ENCODE data around the gene C7orf25. TPM values are rescaled to one million over a fixed set of nuclear protein-coding genes. Genes with fewer than 3 reads are reported as not detected.

The C7orf25 gene
- total RNA-seq, 2 experiments from 2014 or later: 6.0 to 8.1 TPM

- Mint-ChIP-seq H3K27ac (no peak overlapping the region), H3K36me3 (peaks cover 48% of the 10 kb centered on the region), H3K4me3 (no peak overlapping the region), H3K4me1 (peaks cover 21% of the 10 kb centered on the region), H3K9me3 (no peaks in the 10 kb centered on the region), H3K27me3 (no peaks in the 10 kb centered on the region)
- ATAC-seq (ENCODE audit: low read depth) (no peak), DNase-seq (no peak)
- POLR2A ChIA-PET: interaction anchor here (0.5 to 0.7 kb wide), 2 partner anchors 10 to 32 kb away, joined by 4 to 5 read pairs; partner anchors contain the start of gene MRPL32
These were observed 10.3 kb upstream of the C7orf25 start for GRCh38 chr7:42922017-42922753.

GRCh38 chr7:42915356-42915755, 3.5 kb upstream of the C7orf25 start:
- Mint-ChIP-seq H3K27ac (no peak overlapping the region), H3K36me3 (peaks cover 40% of the 10 kb centered on the region), H3K9me3 (no peaks in the 10 kb centered on the region), H3K27me3 (no peaks in the 10 kb centered on the region), H3K4me1 (peaks cover 44% of the 10 kb centered on the region), H3K4me3 (no peak overlapping the region)
- ATAC-seq (ENCODE audit: low read depth) (no peak), DNase-seq (no peak)
- POLR2A ChIA-PET: interaction anchor here (4.2 kb wide), 1 partner anchor 17 kb away, joined by 33 read pairs; the partner anchor contains the start of genes MRPL32 and PSMA2

GRCh38 chr7:42914421-42915045, 2.7 kb upstream of the C7orf25 start:
- no peak for DNase-seq
- Mint-ChIP-seq H3K27ac (peak overlapping the region; percentile 94), H3K36me3 (peaks cover 38% of the 10 kb centered on the region), H3K9me3 (no peaks in the 10 kb centered on the region), H3K4me3 (peak overlapping the region; percentile 68), H3K27me3 (no peaks in the 10 kb centered on the region), H3K4me1 (peaks cover 44% of the 10 kb centered on the region)
- ATAC-seq (ENCODE audit: low read depth): no peak
- POLR2A ChIA-PET: interaction anchor here (0.7 to 4.2 kb wide), 3 partner anchors 10 to 18 kb away, joined by 3 to 33 read pairs (median 3); partner anchors contain the start of genes MRPL32 and PSMA2

GRCh38 chr7:42914009-42914408, 2.1 kb upstream of the C7orf25 start:
- Mint-ChIP-seq H3K36me3 (peaks cover 35% of the 10 kb centered on the region), H3K27ac (peak overlapping the region; percentile 94), H3K9me3 (no peaks in the 10 kb centered on the region), H3K4me1 (peaks cover 44% of the 10 kb centered on the region), H3K27me3 (no peaks in the 10 kb centered on the region), H3K4me3 (peak overlapping the region; percentile 68)
- POLR2A ChIA-PET: interaction anchor here (1.0 to 4.2 kb wide), 4 partner anchors 13 to 25 kb away, joined by 3 to 33 read pairs (median 8); partner anchors contain the start of genes MRPL32 and PSMA2
- ATAC-seq (ENCODE audit: low read depth) (no peak), DNase-seq (no peak)

GRCh38 chr7:42913591-42913990, 1.7 kb upstream of the C7orf25 start:
- Mint-ChIP-seq H3K4me1 (peaks cover 47% of the 10 kb centered on the region), H3K36me3 (peaks cover 36% of the 10 kb centered on the region), H3K27ac (peak overlapping the region; percentile 94), H3K4me3 (peak overlapping the region; percentile 68), H3K9me3 (no peaks in the 10 kb centered on the region), H3K27me3 (no peaks in the 10 kb centered on the region)
- POLR2A ChIA-PET: interaction anchor here (1.0 to 4.2 kb wide), 4 partner anchors 13 to 24 kb away, joined by 3 to 33 read pairs (median 8); partner anchors contain the start of genes MRPL32 and PSMA2
- no peak for DNase-seq
- peak; percentile 19 for ATAC-seq (ENCODE audit: low read depth)

GRCh38 chr7:42910306-42910705, 1.6 kb downstream of the C7orf25 start:
- no peak overlapping the region for H3K4me3 Mint-ChIP-seq
- no peak for DNase-seq
- no peak for ATAC-seq (ENCODE audit: low read depth)
- peaks cover 24% of the 10 kb centered on the region for H3K36me3 Mint-ChIP-seq
- H3K27me3 Mint-ChIP-seq: no peaks in the 10 kb centered on the region
- POLR2A ChIA-PET: interaction anchor here (1.2 to 1.5 kb wide), 3 partner anchors 15 to 21 kb away, joined by 3 to 7 read pairs (median 3); partner anchors contain the start of gene PSMA2
- H3K4me1 Mint-ChIP-seq: peaks cover 51% of the 10 kb centered on the region
- H3K27ac Mint-ChIP-seq: no peak overlapping the region
- H3K9me3 Mint-ChIP-seq: no peaks in the 10 kb centered on the region

- peaks cover 27% of the 10 kb centered on the region for H3K4me1 Mint-ChIP-seq
- no peak for ATAC-seq (ENCODE audit: low read depth)
- no peak for DNase-seq
- H3K9me3 Mint-ChIP-seq: no peaks in the 10 kb centered on the region
- peaks cover 14% of the 10 kb centered on the region for H3K36me3 Mint-ChIP-seq
- no peak overlapping the region for H3K4me3 Mint-ChIP-seq
- peaks cover 6% of the 10 kb centered on the region for H3K27me3 Mint-ChIP-seq
- no peak overlapping the region for H3K27ac Mint-ChIP-seq
- POLR2A ChIA-PET: no interaction called here
These were observed 4.6 kb downstream of the C7orf25 start for GRCh38 chr7:42907316-42907715.

GRCh38 chr7:42906181-42906580, 5.7 kb downstream of the C7orf25 start:
- POLR2A ChIA-PET: no interaction called here
- ATAC-seq (ENCODE audit: low read depth) (no peak), DNase-seq (no peak)
- no peaks in the 10 kb centered on the region for H3K9me3 Mint-ChIP-seq
- H3K36me3 Mint-ChIP-seq: peaks cover 13% of the 10 kb centered on the region
- peaks cover 22% of the 10 kb centered on the region for H3K4me1 Mint-ChIP-seq
- H3K4me3 Mint-ChIP-seq: no peak overlapping the region
- no peak overlapping the region for H3K27ac Mint-ChIP-seq
- peaks cover 6% of the 10 kb centered on the region for H3K27me3 Mint-ChIP-seq

GRCh38 chr7:42902331-42902730, 9.5 kb downstream of the C7orf25 start:
- no peaks in the 10 kb centered on the region for H3K36me3 Mint-ChIP-seq
- DNase-seq (no peak), ATAC-seq (ENCODE audit: low read depth) (no peak)
- no peak overlapping the region for H3K27ac Mint-ChIP-seq
- H3K4me1 Mint-ChIP-seq: peaks cover 3% of the 10 kb centered on the region
- H3K4me3 Mint-ChIP-seq: no peak overlapping the region
- no peaks in the 10 kb centered on the region for H3K9me3 Mint-ChIP-seq
- H3K27me3 Mint-ChIP-seq: peaks cover 6% of the 10 kb centered on the region
- POLR2A ChIA-PET: no interaction called here

- H3K9me3 Mint-ChIP-seq: peaks cover 1% of the 10 kb centered on the region
- no peak overlapping the region for H3K4me3 Mint-ChIP-seq
- no peaks in the 10 kb centered on the region for H3K36me3 Mint-ChIP-seq
- POLR2A ChIA-PET: no interaction called here
- peaks cover 9% of the 10 kb centered on the region for H3K27me3 Mint-ChIP-seq
- DNase-seq (no peak), ATAC-seq (ENCODE audit: low read depth) (no peak)
- H3K4me1 Mint-ChIP-seq: no peaks in the 10 kb centered on the region
- no peak overlapping the region for H3K27ac Mint-ChIP-seq
These were observed 11.0 kb downstream of the C7orf25 start for GRCh38 chr7:42900842-42901241.

- Mint-ChIP-seq H3K27me3 (peaks cover 3% of the 10 kb centered on the region), H3K36me3 (peaks cover 4% of the 10 kb centered on the region), H3K27ac (no peak overlapping the region), H3K4me1 (peaks cover 6% of the 10 kb centered on the region), H3K4me3 (no peak overlapping the region), H3K9me3 (peaks cover 6% of the 10 kb centered on the region)
- no peak for DNase-seq
- ATAC-seq (ENCODE audit: low read depth): no peak
- POLR2A ChIA-PET: no interaction called here
These were observed 18.3 kb downstream of the C7orf25 start for GRCh38 chr7:42893346-42894240.

- H3K27ac Mint-ChIP-seq: no peak overlapping the region
- H3K9me3 Mint-ChIP-seq: no peaks in the 10 kb centered on the region
- no peak for ATAC-seq (ENCODE audit: low read depth)
- H3K27me3 Mint-ChIP-seq: peaks cover 4% of the 10 kb centered on the region
- no peaks in the 10 kb centered on the region for H3K36me3 Mint-ChIP-seq
- peaks cover 20% of the 10 kb centered on the region for H3K4me1 Mint-ChIP-seq
- peak overlapping the region; percentile 86 for H3K4me3 Mint-ChIP-seq
- no peak for DNase-seq
- POLR2A ChIA-PET: interaction anchor here (3.2 kb wide), 1 partner anchor 46 kb away, joined by 16 read pairs; the partner anchor contains the start of genes MRPL32 and PSMA2
These were observed 24.9 kb downstream of the C7orf25 start for GRCh38 chr7:42886893-42887505.

Measured in activated naive CD8-positive, alpha-beta T cell treated with anti-CD3 and anti-CD28 coated beads, Interleukin-2, amount 10 ng/mL, durations not matched to agents 7 days and 5 days (primary cell).